Hypothalamus (tissue), 51 donors: Measurements from ENCODE around the gene BSND.
"Not testable (repeated sequence)": the region's sequence is repeated elsewhere in the genome, so short reads cannot be mapped to it uniquely, and the experiment has no call there.

Source experiments
- DNase-seq, 51 donors: peaks; one replicate each; lab custom pipeline; 2025; lab: John Stamatoyannopoulos, UW

The BSND gene

DNA sequence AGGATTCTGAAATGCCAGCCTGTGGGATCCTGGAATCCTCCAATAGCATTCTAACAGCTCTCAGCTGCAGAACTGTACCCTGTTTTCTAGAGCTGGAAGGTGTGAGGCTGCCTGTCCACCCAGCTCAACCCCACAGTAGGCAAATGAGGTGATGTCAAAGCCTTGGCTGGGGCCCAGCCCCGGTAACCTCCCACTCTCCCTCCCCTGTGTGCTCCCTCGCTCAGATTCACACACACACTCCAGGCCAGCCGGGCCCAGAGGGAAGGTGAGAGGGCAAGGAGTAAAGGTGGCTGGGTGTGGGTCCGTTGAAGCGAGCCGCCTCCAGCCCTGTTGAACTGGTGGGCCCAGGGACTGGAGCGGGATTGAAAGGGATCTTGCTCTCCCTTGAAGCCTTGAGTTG, at the start of gene BSND:
Gene BSND (plus strand): TSS at position 257 of the 400 bp plus-strand sequence. CDS start 254 bp downstream, outside the sequence.
- no peak for DNase-seq

DNA sequence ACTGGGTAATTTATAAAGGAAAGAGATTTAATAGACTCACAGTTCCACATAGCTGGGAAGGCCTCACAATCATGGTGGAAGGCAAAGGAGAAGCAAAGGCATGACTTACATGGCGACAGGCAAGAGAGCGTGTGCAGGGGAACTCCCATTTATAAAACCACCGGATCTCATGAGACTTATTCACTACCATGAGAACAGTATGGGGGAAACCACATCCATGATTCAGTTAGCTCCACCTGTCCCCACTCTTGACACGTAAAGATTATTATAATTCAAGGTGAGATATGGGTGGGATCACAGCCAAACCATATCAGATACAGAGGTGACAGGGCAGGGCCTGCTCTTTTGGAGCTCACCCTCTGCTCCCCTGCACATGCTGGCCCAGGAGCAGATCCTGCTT, 49.7 kb upstream of the BSND start:
- DNase-seq: no peak

DNA sequence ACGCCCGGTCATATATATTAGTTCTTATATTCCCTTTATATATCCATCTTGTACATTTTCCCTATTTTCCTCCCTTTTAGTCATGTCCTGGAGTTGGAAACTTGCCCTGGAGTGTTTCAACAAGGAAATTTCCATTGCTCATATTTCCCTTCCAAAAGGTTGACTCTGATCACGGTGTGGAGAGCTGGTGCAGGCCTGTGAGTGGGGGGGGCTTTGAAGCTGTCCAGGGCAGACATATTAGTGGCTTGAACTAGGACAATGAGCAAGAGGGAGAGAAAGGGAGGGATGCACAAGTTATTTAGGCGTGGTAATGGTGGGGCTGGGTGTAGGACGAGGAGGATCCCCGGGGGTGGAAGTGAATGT, 48.7 kb upstream of the BSND start:
- DNase-seq: no peak

DNA sequence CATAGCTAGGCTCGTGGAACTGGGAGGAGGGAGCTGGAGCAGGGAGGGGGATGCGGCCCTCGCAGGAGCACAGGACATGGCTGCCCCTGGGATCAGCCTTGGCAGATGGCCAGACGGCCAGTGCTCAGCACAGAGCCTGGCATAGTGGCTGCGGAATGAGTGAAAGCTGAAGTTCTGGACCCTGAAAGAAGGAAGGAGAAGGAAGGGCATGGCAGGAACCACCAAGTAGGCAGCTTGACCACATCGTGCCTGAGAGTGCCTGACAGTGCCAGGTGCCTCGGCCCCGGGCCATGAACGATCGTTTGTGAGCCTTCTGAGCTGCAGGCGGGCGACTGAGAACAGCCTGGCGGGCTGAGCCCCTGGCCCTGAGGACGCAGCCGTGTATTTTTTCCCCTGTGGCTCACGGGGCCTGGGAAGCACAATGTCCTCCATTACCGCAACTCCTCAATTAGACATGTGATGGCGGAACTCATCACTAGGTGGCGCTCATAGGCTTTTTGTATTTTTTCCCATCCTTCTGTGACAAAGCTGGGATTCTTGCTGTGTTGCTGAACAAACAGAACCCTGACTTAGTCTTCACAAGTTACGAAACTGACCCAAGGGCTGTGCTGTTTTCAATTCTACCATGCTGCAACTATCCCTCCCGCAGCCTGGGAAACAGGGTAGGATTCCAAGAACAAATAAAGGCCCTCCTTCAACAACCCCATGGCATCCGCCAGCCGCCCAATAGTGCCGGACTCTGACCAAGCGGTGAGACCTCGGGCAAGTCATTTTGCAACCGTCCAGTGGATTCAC, 48.2 kb upstream of the BSND start:
- peak in 49 of 51 donors; percentile 20 to 92 (median 65) for DNase-seq

DNA sequence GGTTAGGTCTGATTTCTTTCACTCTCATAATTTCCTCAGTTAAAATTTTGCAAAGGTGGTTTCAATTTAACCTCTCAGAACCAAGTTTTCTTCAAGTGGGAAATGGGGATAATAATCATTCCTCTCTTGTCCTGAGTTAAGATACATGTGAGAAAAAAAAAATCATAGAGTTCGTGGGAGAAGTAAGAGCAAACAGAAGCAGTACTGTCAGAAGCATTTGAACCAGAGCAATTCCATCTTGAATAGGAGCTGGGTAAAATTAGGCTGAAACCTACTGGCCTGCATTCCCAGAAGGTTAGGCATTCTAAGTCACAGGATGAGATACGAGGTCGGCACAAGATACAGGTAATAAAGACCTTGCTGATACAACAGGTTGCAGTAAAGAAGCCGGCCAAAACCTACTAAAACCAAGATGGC, 46.9 kb upstream of the BSND start:
- no peak for DNase-seq

DNA sequence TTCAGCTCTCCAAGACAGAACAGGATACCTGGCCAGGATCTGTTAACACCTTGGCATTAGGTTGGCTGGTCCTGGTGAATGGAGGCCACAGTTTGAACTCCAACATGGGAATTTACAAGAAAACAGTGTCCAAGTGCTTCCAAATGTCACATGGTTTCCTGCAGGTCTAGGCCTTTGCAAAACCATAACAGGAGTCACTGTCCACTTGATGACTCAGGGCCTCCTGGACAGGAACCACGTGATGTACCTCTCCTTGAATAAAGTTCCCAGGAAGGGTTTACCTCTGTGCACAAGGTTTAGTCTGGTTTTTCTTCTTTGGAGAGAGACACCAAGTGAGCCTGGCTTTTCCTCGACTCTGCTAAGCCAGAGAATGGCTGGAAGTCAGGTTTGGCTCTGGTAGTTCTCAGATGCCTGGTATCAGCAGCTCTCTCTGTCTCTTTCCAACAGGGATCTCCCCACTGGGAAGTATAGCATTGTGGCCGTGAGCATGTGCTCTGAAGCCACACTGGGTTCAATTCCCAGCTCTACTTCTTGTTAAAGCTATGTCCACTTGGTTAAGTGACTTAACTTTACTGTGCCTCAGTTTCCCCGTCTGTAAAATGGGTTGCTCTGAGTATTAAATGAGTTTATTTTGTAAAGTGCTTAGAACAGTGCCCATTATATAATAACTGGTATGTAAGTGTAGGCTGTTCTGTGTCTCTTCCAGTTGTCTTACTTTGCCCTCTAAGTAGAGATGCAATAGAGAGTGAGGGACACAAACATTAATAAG, 45.6 kb upstream of the BSND start:
- no peak for DNase-seq

DNA sequence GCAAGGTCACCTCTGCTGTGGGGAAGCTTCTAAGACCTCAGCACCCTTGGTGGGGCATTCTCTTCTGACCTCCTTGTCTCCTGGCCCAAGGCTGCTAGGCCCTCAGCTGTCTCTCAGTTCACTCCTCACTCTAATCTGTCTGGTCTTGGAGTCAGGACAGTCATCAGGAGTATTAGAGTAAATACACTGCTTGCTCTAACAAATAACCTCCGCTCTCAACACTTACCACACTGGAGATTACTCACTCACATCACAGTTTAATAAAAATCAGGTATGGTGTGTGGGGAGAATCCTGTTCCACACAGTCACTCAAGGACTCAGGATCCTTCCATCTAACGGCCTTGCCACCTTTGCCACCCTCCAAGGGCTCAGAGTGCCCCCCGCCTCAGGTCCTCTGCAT, 44.9 kb upstream of the BSND start:
- no peak for DNase-seq

DNA sequence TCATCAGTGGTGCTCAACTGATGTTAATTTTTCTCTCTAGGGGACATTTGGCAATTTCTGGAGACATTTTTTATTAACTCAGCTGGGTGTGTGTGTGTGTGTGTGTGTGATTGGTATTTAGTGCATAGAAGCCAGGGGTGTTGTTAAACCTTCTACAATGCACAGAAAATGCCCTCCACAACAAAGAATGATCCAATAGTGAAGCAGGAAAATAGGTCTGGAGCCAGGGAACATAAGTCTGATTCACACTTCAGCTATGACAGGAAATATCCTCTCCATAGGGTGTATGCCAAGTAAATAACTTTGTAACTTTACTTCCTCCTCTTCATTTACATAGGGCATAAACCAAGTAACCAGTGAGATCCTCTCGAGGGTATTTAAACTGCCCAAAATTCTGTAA, 43.4 kb upstream of the BSND start:
- DNase-seq: no peak

DNA sequence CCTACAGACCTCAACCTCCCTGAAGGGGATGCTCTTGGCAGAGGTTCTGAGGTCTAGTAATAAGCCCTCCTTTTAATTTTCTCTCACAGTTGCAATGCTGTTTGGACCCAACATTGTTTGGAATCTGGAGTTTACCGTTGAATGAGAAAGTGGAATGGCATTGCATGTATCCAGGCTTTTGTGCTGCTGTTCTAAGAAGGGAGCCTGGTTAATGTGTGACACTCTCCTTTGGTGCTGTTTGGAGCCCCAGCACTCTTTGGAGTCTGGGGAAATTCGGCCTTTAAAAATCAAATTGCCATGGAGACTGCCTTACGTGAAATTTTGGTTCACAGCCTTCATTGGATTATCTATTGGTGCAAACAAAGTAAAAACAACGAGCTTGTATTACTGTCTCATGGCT, 42.0 kb upstream of the BSND start:
- no peak for DNase-seq

DNA sequence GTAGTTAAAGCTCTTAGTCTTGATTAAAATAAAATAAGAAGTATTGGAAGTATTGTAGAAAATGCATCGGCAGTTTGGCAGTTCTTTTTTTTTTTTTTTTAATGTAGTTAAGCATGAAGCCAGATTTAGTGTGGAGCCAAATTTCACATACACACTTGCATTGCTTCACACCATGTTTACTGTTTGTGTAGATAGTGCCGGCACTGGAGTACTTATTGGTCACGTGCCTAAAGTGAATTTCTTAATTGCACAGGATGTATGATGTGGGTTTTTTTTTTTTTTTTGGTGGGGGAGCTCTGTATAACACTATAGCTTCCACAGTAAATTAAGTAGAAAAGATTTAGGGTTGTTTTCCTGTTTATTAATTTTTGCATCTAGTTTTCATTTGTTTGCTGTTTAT, 39.5 kb upstream of the BSND start:
- no peak for DNase-seq

DNA sequence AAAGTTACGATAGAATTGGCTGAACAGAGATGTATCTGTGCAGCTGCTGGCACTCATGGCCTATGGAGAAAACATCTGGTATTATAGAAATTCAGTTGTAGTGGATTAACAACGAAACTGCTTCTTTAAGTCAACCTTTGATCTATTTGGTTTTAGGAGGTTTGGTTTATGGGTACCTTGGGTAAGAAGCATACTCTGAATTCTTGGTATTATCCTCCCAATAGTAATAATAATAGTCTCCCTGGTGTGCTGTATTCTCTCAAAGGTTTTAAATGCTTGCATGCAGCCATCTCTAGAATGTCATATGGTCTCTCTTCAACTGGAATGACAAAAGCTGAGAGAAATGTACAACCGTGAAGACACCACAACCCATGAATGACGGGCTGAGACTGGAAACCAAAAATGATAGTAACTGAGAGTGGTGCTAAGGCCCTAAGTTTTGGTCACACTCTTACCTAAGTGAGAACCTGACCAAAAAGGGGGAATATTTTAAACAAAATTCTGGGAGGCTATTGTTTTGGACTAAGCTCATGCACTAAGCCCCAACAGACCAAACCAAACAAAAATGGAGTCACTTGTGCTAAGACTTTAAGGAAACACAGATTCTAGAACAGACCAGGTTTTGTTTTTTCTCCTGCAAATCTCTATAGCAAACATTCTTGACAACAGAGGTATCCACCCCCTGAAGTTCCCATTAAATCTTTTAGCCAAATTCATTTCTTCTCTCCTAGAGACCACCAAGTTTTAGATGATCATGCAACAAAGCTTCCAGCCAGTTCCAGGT, 35.9 kb upstream of the BSND start:
- DNase-seq: no peak

DNA sequence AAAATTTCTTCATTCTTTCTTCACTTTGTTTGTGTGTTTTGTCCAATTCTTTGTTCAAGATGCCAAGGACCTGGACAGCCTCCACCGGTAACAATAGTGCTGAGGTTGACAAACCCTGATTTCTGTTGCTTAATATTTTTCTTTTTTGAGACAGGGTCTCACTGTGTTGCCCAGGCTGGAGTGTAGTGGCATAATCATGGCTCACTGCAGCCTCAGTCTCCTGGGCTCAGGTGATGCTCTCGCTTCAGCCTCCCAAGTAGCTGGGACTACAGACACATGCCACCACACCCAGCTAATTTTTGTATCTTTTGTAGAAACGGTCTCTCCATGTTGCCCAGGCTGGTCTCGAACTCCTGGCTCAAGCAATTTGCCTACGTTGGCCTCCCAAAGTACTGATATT, 34.9 kb upstream of the BSND start:
- DNase-seq: not testable (repeated sequence)

DNA sequence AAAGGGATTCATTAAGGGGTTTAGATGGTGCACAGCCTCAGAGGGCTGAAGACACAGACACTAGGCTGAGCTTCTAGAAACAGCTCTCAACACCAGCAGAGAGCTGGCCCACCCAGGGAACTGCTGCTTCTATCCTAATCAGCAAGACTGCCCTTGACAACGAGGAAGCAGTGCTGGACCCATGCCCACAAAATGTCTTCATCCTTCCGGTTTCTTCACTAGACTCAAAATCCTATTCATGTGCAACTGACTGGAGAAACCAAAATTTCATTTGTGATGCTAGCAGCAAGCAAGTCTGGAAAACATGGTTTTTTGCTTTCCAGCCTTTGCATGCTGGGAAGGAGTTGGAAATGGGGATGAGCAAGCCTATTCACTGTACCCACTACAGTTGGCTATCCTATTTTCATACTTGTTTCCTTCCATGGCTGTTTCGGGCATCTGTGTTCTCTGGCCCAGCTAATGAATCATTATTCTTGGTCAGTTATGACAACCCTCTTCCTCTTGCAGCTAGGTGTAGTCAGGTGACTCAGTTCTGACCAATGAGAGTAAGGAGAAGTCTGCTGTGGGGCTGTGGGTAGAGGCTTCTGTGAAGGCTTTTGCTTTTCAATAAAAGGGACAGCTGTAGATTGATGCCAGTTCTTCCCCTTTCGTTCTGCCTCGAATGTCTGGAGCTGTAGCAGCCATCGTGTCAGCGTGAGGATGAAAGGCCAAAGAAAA, 33.0 kb upstream of the BSND start:
- DNase-seq: peak in 3 of 51 donors; percentile 6 to 14 (median 7)

DNA sequence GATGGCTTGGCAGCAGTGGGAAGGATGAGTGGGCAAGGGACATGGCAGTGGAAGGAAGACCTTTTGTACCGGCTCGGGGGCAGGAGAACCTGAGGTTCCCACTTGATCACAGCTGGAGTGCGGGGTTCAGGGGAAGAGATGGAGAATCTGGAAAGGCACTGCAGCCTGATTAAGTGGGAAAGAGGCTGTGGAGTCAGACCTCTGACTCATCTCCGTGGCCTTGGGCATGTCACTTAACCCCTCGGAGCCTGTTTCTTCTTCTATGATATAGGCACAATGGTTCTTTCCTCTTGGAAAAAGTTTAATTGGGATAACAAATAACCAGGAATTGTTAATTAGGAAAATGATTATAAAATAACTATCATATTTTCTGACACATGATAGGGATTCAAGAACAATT, 31.4 kb upstream of the BSND start:
- no peak for DNase-seq

DNA sequence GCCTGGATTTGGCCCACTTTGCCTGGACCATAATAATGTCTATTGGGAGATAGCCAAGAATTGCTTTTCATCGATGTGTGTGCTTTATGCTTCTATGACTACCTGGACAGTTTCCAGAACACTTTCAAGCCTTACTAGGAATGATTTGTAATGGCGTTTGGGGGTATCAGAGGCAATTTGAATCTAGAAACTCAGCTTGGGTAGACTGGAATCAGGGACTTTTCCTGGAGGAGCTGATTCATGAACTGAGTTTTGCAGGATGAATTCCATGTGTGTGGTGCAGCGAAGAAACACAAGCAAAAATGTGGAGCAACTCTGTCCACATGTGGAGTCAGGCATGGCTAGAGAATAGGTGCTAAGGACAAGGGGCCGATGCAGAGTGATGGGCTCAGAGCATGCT, 30.2 kb upstream of the BSND start:
- DNase-seq: no peak

DNA sequence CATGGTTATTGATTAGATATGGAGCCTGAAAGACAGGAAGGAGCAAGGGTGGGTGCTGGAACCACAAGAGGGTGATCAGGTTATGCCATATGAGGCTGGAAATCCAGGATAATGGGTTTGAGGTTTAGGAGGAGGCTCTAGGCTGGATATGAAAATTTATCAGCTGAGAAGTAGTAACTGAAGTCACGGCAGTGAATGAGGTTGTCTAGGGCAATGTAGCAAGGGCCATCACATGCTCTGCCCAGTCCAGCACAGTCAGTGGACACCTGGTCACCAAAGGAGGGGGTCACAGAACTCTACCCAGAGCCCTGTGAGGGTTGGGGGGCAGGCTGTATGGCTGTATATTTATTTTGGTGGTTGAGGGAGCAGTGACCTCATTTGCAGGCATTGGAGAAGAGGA, 28.9 kb upstream of the BSND start:
- no peak for DNase-seq

DNA sequence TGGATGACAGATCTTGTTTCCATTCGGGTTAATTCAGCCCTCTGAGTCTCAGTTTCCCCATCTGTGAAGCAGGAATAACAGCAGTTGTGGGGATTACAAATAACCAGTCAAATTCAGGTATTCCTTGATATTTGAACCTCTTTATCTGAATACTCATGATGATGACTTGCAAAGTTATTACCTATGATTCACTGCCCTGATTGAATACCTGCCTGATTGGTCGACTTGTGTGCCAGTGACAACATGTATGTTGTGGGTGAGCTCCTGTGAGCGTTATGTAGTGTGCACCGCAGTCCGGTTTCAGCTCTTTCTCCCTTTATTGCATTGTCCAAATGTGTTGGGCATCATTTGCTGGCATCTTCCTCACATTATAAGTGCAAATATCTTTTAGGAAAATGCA, 27.8 kb upstream of the BSND start:
- DNase-seq: no peak

DNA sequence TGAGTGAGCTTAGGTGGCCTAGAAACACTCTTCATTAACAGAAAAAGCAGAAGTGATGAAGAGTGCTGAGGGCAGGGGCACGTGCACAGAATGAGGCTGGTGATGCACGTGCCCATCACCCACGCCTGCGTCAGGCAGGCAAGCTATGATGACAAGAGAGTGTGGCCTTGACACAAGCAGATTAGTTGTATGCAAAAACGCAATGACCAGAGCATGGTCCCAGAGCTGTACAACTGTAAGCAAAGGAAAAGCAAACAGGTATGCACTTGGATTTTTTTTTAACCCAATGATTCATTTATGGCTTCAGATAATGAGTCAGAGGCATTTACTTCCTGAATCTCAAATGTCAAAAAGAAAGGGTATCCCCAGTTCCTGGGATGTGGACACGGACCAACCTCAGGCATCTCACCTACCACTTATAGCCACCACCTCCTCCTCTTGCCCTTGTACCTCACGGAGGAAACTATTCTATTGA, 27.4 kb upstream of the BSND start:
- no peak for DNase-seq

DNA sequence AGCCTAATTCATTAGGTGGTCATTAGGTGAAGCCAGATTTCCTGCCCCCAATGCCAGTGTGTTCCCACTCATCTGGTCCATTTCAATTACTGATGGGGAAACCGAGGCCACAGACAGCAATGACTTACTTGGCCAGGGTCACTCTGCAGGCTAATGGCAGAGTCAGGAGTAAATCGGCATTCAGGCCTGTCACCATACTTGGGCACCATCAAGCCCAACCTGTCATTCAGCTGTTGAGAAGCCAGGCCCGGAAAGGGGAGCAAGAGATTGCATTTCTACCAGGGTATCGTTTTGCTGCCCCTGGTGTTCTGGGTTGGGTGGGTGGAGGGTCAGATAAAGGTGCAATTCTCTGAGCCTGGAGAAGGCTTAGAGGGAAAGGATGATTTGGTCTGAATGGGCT, 26.3 kb upstream of the BSND start:
- DNase-seq: no peak

DNA sequence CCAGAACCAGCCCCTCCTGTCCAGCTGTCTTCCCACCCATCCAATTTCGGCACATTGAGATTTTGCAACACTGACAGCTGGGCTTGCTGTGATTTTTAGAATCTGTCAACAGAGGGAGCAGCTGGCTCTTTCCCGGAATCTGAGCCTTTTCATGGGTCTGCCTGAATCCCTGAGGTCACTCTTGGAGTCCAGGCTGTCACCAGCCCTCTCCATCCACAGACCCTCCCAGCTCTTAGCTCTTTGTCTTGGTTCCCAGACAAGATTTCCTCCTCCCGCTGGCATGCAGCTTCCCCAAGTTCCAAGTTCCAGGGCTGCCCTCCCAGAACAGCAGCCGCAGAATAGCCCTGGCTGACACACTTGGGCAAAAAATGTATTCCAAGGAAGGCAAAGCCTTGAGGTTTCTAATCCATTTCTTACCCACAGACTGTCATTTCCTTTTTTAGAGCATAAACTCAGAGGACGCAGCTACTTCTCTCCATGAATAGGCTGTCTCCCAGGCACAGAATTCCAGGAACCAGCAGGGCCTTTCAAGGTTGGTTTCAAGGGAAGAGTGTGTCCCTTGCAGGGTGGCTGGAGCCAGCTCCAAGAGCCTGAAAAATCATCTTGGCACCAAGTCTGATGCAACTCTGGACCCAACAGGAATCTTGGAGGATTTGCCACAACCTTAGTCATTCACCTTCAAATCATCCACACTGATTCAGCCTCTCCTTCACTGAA, 25.4 kb upstream of the BSND start:
- peak in 31 of 51 donors; percentile 11 to 76 (median 41) for DNase-seq
